H1 (cell line): ENCODE data around the gene ZDHHC24. TPM values are rescaled to one million over a fixed set of nuclear protein-coding genes. Genes with fewer than 3 reads are reported as not detected.

Experiments
- CTCF ChIA-PET: fragments of 300-600 bp; sonication (Branson Sonifier 250); formaldehyde crosslinking; loops from one replicate; lab custom pipeline; 2021; ENCODE audit not compliant: partially characterized antibody; lab: Charles Lee
- POLR2A ChIA-PET: fragments of 300-600 bp; sonication (Branson Sonifier 250); formaldehyde crosslinking; loops from one replicate; lab custom pipeline; 2021; ENCODE audit warnings: inconsistent platforms; ENCODE audit not compliant: partially characterized antibody; lab: Charles Lee
- DNase-seq, 2 experiments: peaks; one replicate each; pipeline versions ENCODE4 v3.0.0 to v3.0.0-alpha.2; 2010 to 2022; ENCODE audit warnings: low spot score in 2 of 2, low read depth in 1 of 2, mixed read lengths in 1 of 2
- FAIRE-seq: peaks from 2 replicates; lab custom pipeline; 2011; peaks lifted over from hg19 to GRCh38; lab: Jason Lieb, UNC
- H2AFZ ChIP-seq: 2 replicates; pipeline ENCODE4 v1.8.1; 2012; ENCODE audit warnings: low read length, inconsistent platforms
- H2AK5ac ChIP-seq: 2 replicates; pipeline ENCODE4 v1.6.1; 2013; ENCODE audit warnings: low read depth, low read length
- H2BK120ac ChIP-seq: replicated peaks from 2 replicates; pipeline ENCODE3; 2013; ENCODE audit warnings: low read depth, low read length, inconsistent platforms
- H2BK12ac ChIP-seq: 2 replicates; pipeline ENCODE4 v1.6.1; 2013; ENCODE audit warnings: low read depth, low read length
- H2BK15ac ChIP-seq: 2 replicates; pipeline ENCODE4 v1.6.1; 2013; ENCODE audit warnings: low read length
- H2BK20ac ChIP-seq: 2 replicates; pipeline ENCODE4 v1.6.1; 2013; ENCODE audit warnings: low read length
- H2BK5ac ChIP-seq: 2 replicates; pipeline ENCODE4 v1.6.1; 2013; ENCODE audit warnings: low read depth, low read length
- H3K14ac ChIP-seq: 2 replicates; pipeline ENCODE4 v1.6.1; 2013; ENCODE audit warnings: inconsistent platforms; ENCODE audit not compliant: insufficient read length
- H3K18ac ChIP-seq: 2 replicates; pipeline ENCODE4 v1.6.1; 2013; ENCODE audit warnings: low read length; ENCODE audit errors: extremely low read depth
- H3K23ac ChIP-seq: 2 replicates; pipeline ENCODE4 v1.6.1; 2013; ENCODE audit warnings: inconsistent platforms; ENCODE audit not compliant: insufficient read length
- H3K23me2 ChIP-seq: 2 replicates; pipeline ENCODE4 v1.6.1; 2013; ENCODE audit warnings: low read depth, low read length
- H3K27ac ChIP-seq: 2 replicates; pipeline ENCODE4 v1.6.1; 2011; ENCODE audit warnings: low read depth, low read length, inconsistent platforms
- H3K27me3 ChIP-seq, 4 experiments: replicated peaks in 1 of 4; 1 replicate in 1 of 4; 2 replicates in 3 of 4; pipeline versions ENCODE4 v1.6.1 to v1.8.1; 2011 to 2013; ENCODE audit warnings: low read length in 3 of 4, mild to moderate bottlenecking in 3 of 4, inconsistent platforms in 2 of 4, mixed read lengths in 2 of 4, moderate library complexity in 1 of 4; ENCODE audit not compliant: control insufficient read depth in 3 of 4, insufficient read depth in 3 of 4; ENCODE audit errors: extremely low read depth in 1 of 4
- H3K36me3 ChIP-seq, 4 experiments: 2 replicates each; pipeline versions ENCODE4 v1.6.1 to v1.8.1; 2011 to 2013; ENCODE audit warnings: mild to moderate bottlenecking in 4 of 4, low read length in 3 of 4, moderate library complexity in 2 of 4, control low read depth in 1 of 4, inconsistent platforms in 1 of 4; ENCODE audit not compliant: insufficient read depth in 4 of 4, control insufficient read depth in 2 of 4
- H3K4ac ChIP-seq: replicated peaks from 2 replicates; pipeline ENCODE3; 2013; ENCODE audit warnings: low read length, low read depth, mixed read lengths, inconsistent platforms; ENCODE audit not compliant: insufficient read length
- H3K4me1 ChIP-seq, 4 experiments: replicated peaks in 1 of 4; 1 replicate in 1 of 4; 2 replicates in 3 of 4; pipeline versions ENCODE4 v1.6.1 to v1.8.1; 2011 to 2013; ENCODE audit warnings: low read length in 3 of 4, inconsistent platforms in 2 of 4, mixed read lengths in 1 of 4; ENCODE audit not compliant: insufficient read depth in 4 of 4, control insufficient read depth in 3 of 4
- H3K4me2 ChIP-seq, 2 experiments: 2 replicates each; pipeline versions ENCODE4 v1.6.1 to v1.8.1; 2011 to 2013; ENCODE audit warnings: low read depth in 2 of 2, low read length in 2 of 2, control low read depth in 1 of 2, inconsistent platforms in 1 of 2, mild to moderate bottlenecking in 1 of 2; ENCODE audit not compliant: insufficient read depth in 1 of 2
- H3K4me3 ChIP-seq, 4 experiments: fragments of 200-600, 300-600 bp in 1 of 4; sonication (generic), shearing (Covaris generic), sonication (Bioruptor Twin) in 1 of 4; 2 replicates each; pipeline versions ENCODE4 v1.5.1 to v1.8.1; 2011 to 2016; ENCODE audit warnings: low read length in 4 of 4, low read depth in 3 of 4, control low read depth in 2 of 4, inconsistent platforms in 2 of 4, mild to moderate bottlenecking in 2 of 4, mixed read lengths in 1 of 4, moderate library complexity in 1 of 4; ENCODE audit not compliant: insufficient read depth in 2 of 4; ENCODE audit errors: extremely low read depth in 1 of 4
- H3K56ac ChIP-seq: replicated peaks from 2 replicates; pipeline ENCODE3; 2013; ENCODE audit warnings: low read depth, mild to moderate bottlenecking, mixed read lengths, low read length, inconsistent platforms; ENCODE audit not compliant: insufficient read length
- H3K79me1 ChIP-seq: 2 replicates; pipeline ENCODE4 v1.6.1; 2013; ENCODE audit warnings: low read depth, low read length, control low read depth
- H3K79me2 ChIP-seq, 2 experiments: 2 replicates each; pipeline versions ENCODE4 v1.6.1 to v1.8.1; 2012 to 2013; ENCODE audit warnings: low read length in 2 of 2, mild to moderate bottlenecking in 2 of 2, inconsistent platforms in 1 of 2; ENCODE audit not compliant: insufficient read depth in 2 of 2, control insufficient read depth in 1 of 2
- H3K9ac ChIP-seq, 4 experiments: replicated peaks in 1 of 4; 1 replicate in 1 of 4; 2 replicates in 3 of 4; pipeline versions ENCODE4 v1.6.1 to v1.8.1; 2011 to 2013; ENCODE audit warnings: low read depth in 3 of 4, low read length in 3 of 4, control low read depth in 2 of 4, mild to moderate bottlenecking in 2 of 4, moderate library complexity in 2 of 4, inconsistent platforms in 1 of 4; ENCODE audit errors: extremely low read depth in 1 of 4
- H3K9me3 ChIP-seq, 2 experiments: 2 replicates each; pipeline versions ENCODE4 v1.6.1 to v1.8.1; 2012 to 2013; ENCODE audit warnings: mild to moderate bottlenecking in 2 of 2, moderate library complexity in 2 of 2, control low read depth in 1 of 2, inconsistent platforms in 1 of 2, low read depth in 1 of 2, low read length in 1 of 2, mixed read lengths in 1 of 2; ENCODE audit not compliant: insufficient read depth in 2 of 2
- H4K20me1 ChIP-seq, 2 experiments: replicated peaks in 1 of 2; 2 replicates each; pipeline versions ENCODE3 to v1.8.1; 2011 to 2013; ENCODE audit warnings: inconsistent platforms in 2 of 2, low read length in 2 of 2, mild to moderate bottlenecking in 1 of 2; ENCODE audit not compliant: insufficient read depth in 2 of 2, control insufficient read depth in 1 of 2
- H4K5ac ChIP-seq: 2 replicates; pipeline ENCODE4 v1.6.1; 2013; ENCODE audit warnings: low read length, low read depth, mixed read lengths, inconsistent platforms; ENCODE audit not compliant: insufficient read length
- H4K8ac ChIP-seq: 2 replicates; pipeline ENCODE4 v1.8.0; 2013; ENCODE audit warnings: mild to moderate bottlenecking, moderate library complexity, low read length, inconsistent platforms; ENCODE audit not compliant: insufficient read depth; ENCODE audit errors: extremely low read depth
- H4K91ac ChIP-seq: replicated peaks from 2 replicates; pipeline ENCODE3; 2013; ENCODE audit warnings: low read length, mixed read lengths, inconsistent platforms; ENCODE audit not compliant: insufficient read length
- CBX5 ChIP-seq: fragments of 300-800, 300-1000 bp; sonication (generic); IDR thresholded peaks from 2 replicates; pipeline ENCODE4 v1.7.1; 2016; ENCODE audit warnings: antibody characterized with exemption, low read length, low read depth
- CREB1 ChIP-seq: IDR thresholded peaks from 2 replicates; pipeline ENCODE4 v1.6.1; 2012; ENCODE audit warnings: inconsistent platforms
- CTBP2 ChIP-seq: IDR thresholded peaks from 2 replicates; pipeline ENCODE4 v1.7.0; 2011; ENCODE audit warnings: borderline replicate concordance, mild to moderate bottlenecking, moderate library complexity, mixed read lengths, low read length; ENCODE audit not compliant: insufficient read depth, insufficient read length
- FOSL1 ChIP-seq: IDR thresholded peaks from 2 replicates; pipeline ENCODE4 v1.6.1; 2011; ENCODE audit warnings: mild to moderate bottlenecking, low read depth, low read length, moderate library complexity; ENCODE audit not compliant: insufficient read depth
- HDAC6 ChIP-seq: IDR thresholded peaks from one replicate; pipeline ENCODE4 v1.7.1; 2012; ENCODE audit warnings: low read depth, mild to moderate bottlenecking, inconsistent platforms, low read length, moderate library complexity
- NANOG ChIP-seq: IDR thresholded peaks from 2 replicates; pipeline ENCODE4 v1.6.1; 2011; ENCODE audit warnings: low read length, low read depth, mild to moderate bottlenecking, inconsistent platforms; ENCODE audit not compliant: insufficient read depth, poor library complexity, severe bottlenecking
- NRF1 ChIP-seq: IDR thresholded peaks from 2 replicates; pipeline ENCODE4 v1.6.1; 2011; ENCODE audit warnings: mild to moderate bottlenecking, low read depth, low read length, improper control_type of control experiment
- TAF1 ChIP-seq: IDR thresholded peaks from 2 replicates; pipeline ENCODE4 v1.6.1; 2011; ENCODE audit warnings: mild to moderate bottlenecking, low read depth, low read length
- WGBS, 2 experiments: shearing (Covaris generic) in 1 of 2; methylation state at CpG; one replicate each; pipeline versions ENCODE4 v1.1.6 to v1.1.7; 2013 to 2015; ENCODE audit warnings: low lambda C conversion rate in 2 of 2, mixed read lengths in 2 of 2, inconsistent platforms in 1 of 2, low coverage in 1 of 2, missing lambda C conversion rate in 1 of 2; ENCODE audit not compliant: insufficient replicate concordance in 2 of 2, insufficient coverage in 1 of 2, insufficient read length in 1 of 2; ENCODE audit errors: extremely low coverage in 1 of 2, missing lambda C conversion rate in 1 of 2; 5-methylcytosine and 5-hydroxymethylcytosine counted together
- polyA plus RNA-seq, 7 experiments: library from polyadenylated mRNA; depleted of rRNA in 3 of 7; stranded (reverse) in 5 of 7; unstranded in 2 of 7; fragments of >200 nt in 5 of 7; fragments of 200-250 nt in 2 of 7; gene quantifications; 1 replicate in 5 of 7; 2 replicates in 1 of 7; 4 replicates in 1 of 7; pipeline versions ENCODE4 v1.2.1 to v1.2.3, GENCODE V29; 2011 to 2013; ENCODE audit warnings: missing spikeins in 2 of 7, mixed read lengths in 2 of 7
- total RNA-seq: library from RNA; stranded (reverse); fragmentation: NEBNext Ultra II Directional; extraction: Animal tissue kit (Norgen Biotek cat#: 25700); gene quantifications from 2 replicates; pipeline ENCODE4 v1.2.1, GENCODE V29; 2021
- TF ChIP-seq, protein P1 (sequence below): IDR thresholded peaks from 2 replicates; pipeline ENCODE4 v1.6.1; 2012; ENCODE audit warnings: low read length, inconsistent platforms

The ZDHHC24 gene
- total and polyA plus RNA-seq, 2 of the 8 experiments (the other 6 are each of a cell fraction or from before 2014, with no cell fraction given): 8.4 to 9.7 TPM

DNA sequence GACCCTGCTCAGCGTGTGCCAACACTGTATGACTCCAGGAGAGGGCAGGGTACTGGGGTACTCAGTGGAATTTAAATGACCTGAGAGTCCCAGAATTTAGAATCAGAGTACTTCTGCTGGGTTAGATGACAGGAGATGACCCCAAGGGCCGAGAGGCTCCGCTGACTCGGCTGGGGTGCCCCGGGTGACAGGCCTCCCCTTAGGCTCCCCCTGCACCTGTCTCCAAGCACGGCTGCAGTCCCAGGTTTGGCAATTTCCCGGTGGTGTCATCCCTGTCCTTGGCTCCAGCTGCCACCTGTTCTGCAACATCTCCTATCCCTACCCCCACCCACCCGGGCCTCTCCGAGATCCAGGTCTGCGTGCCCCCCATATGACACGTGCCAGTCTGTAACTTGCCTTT is 2.2 kb upstream of the ZDHHC24 start:
- Histone ChIP-seq H2BK120ac (no peak overlapping the region), H2AK5ac (peak overlapping the region; percentile 25; the same call in 1 of the 2 replicates), H3K18ac (no peak overlapping the region; the same call in 1 of the 2 replicates), H3K23me2 (peaks cover 3% of the 10 kb centered on the region; the same call in 1 of the 2 replicates), H3K79me1 (peaks cover 5% of the 10 kb centered on the region; the same call in 1 of the 2 replicates), H2BK12ac (0 out of 2 replicates have a peak overlapping the region, but pooled peaks have one; percentile 51), H3K79me2 (no peaks in the 10 kb centered on the region; a peak in 1 of 4 replicates), H4K91ac (no peak overlapping the region), H3K27ac (no peak overlapping the region), H2BK20ac (no peak overlapping the region), H3K14ac (no peak overlapping the region), H4K8ac (no peak overlapping the region), H3K4me3 (peak overlapping the region in 3 of 4 experiments; percentile 74 to 84 (median 84); a peak in 4 of 8 replicates), H4K20me1 (peaks cover 0 to 2% of the 10 kb centered on the region in 2 experiments), H2AFZ (no peak overlapping the region), H3K9ac (no peak overlapping the region), H2BK5ac (peak overlapping the region; percentile 24; the same call in 1 of the 2 replicates), H3K4ac (no peak overlapping the region), H2BK15ac (peak overlapping the region; percentile 13; the same call in 1 of the 2 replicates), H3K4me2 (peak overlapping the region; percentile 50 to 72), H3K23ac (no peak overlapping the region), H3K36me3 (peaks cover 0 to 4% (median 0%) of the 10 kb centered on the region in 4 experiments; a peak in 1 of 8 replicates), H3K4me1 (peaks cover 0 to 17% (median 11%) of the 10 kb centered on the region in 4 experiments; a peak in 6 of 7 replicates), H3K56ac (no peak overlapping the region), H3K9me3 (no peaks in the 10 kb centered on the region), H4K5ac (no peak overlapping the region), H3K27me3 (no peaks in the 10 kb centered on the region)
- ChIA-PET CTCF (interaction anchor here (0.8 to 2.4 kb wide), 9 partner anchors 14 to 159 kb away, joined by 3 to 6 read pairs (median 4); partner anchors contain the start of genes CCDC87 and CCS), POLR2A (interaction anchor here (0.9 to 7.9 kb wide), 6 partner anchors 8 to 130 kb away, joined by 3 to 54 read pairs (median 14); partner anchors contain the start of gene RBM4B)
- no peak for TF ChIP-seq TAF1
- TF ChIP-seq CBX5: no peak
- no peak for TF ChIP-seq FOSL1
- no peak for TF ChIP-seq HDAC6
- no peak for TF ChIP-seq CREB1
- TF ChIP-seq NRF1: no peak
- no peak for TF ChIP-seq CTBP2
- no peak for TF ChIP-seq NANOG
- TF ChIP-seq, protein P1, sequence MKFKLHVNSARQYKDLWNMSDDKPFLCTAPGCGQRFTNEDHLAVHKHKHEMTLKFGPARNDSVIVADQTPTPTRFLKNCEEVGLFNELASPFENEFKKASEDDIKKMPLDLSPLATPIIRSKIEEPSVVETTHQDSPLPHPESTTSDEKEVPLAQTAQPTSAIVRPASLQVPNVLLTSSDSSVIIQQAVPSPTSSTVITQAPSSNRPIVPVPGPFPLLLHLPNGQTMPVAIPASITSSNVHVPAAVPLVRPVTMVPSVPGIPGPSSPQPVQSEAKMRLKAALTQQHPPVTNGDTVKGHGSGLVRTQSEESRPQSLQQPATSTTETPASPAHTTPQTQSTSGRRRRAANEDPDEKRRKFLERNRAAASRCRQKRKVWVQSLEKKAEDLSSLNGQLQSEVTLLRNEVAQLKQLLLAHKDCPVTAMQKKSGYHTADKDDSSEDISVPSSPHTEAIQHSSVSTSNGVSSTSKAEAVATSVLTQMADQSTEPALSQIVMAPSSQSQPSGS: no peak
- DNase-seq: no peak
- 88% methylated on average over 7 of the region's 11 CpGs; no CpG with 5 or more reads in 1 of the 2 experiments for WGBS, 2 experiments
- no peak for FAIRE-seq
